H1 (cell line): Measurements from ENCODE around the gene SCP2. TPM values are rescaled to one million over a fixed set of nuclear protein-coding genes. Genes with fewer than 3 reads are reported as not detected.

Experiments used
- CTCF ChIA-PET: fragments of 300-600 bp; sonication (Branson Sonifier 250); formaldehyde crosslinking; loops from one replicate; lab custom pipeline; 2021; ENCODE audit not compliant: partially characterized antibody; lab: Charles Lee
- POLR2A ChIA-PET: fragments of 300-600 bp; sonication (Branson Sonifier 250); formaldehyde crosslinking; loops from one replicate; lab custom pipeline; 2021; ENCODE audit warnings: inconsistent platforms; ENCODE audit not compliant: partially characterized antibody; lab: Charles Lee
- DNase-seq, 2 experiments: peaks; one replicate each; pipeline versions ENCODE4 v3.0.0 to v3.0.0-alpha.2; 2010 to 2022; ENCODE audit warnings: low spot score in 2 of 2, low read depth in 1 of 2, mixed read lengths in 1 of 2
- FAIRE-seq: peaks from 2 replicates; lab custom pipeline; 2011; peaks lifted over from hg19 to GRCh38; lab: Jason Lieb, UNC
- H2AFZ ChIP-seq: 2 replicates; pipeline ENCODE4 v1.8.1; 2012; ENCODE audit warnings: low read length, inconsistent platforms
- H2AK5ac ChIP-seq: 2 replicates; pipeline ENCODE4 v1.6.1; 2013; ENCODE audit warnings: low read depth, low read length
- H2BK120ac ChIP-seq: replicated peaks from 2 replicates; pipeline ENCODE3; 2013; ENCODE audit warnings: low read depth, low read length, inconsistent platforms
- H2BK12ac ChIP-seq: 2 replicates; pipeline ENCODE4 v1.6.1; 2013; ENCODE audit warnings: low read depth, low read length
- H2BK15ac ChIP-seq: 2 replicates; pipeline ENCODE4 v1.6.1; 2013; ENCODE audit warnings: low read length
- H2BK20ac ChIP-seq: 2 replicates; pipeline ENCODE4 v1.6.1; 2013; ENCODE audit warnings: low read length
- H2BK5ac ChIP-seq: 2 replicates; pipeline ENCODE4 v1.6.1; 2013; ENCODE audit warnings: low read depth, low read length
- H3K14ac ChIP-seq: 2 replicates; pipeline ENCODE4 v1.6.1; 2013; ENCODE audit warnings: inconsistent platforms; ENCODE audit not compliant: insufficient read length
- H3K18ac ChIP-seq: 2 replicates; pipeline ENCODE4 v1.6.1; 2013; ENCODE audit warnings: low read length; ENCODE audit errors: extremely low read depth
- H3K23ac ChIP-seq: 2 replicates; pipeline ENCODE4 v1.6.1; 2013; ENCODE audit warnings: inconsistent platforms; ENCODE audit not compliant: insufficient read length
- H3K23me2 ChIP-seq: 2 replicates; pipeline ENCODE4 v1.6.1; 2013; ENCODE audit warnings: low read depth, low read length
- H3K27ac ChIP-seq: 2 replicates; pipeline ENCODE4 v1.6.1; 2011; ENCODE audit warnings: low read depth, low read length, inconsistent platforms
- H3K27me3 ChIP-seq, 4 experiments: replicated peaks in 1 of 4; 1 replicate in 1 of 4; 2 replicates in 3 of 4; pipeline versions ENCODE4 v1.6.1 to v1.8.1; 2011 to 2013; ENCODE audit warnings: low read length in 3 of 4, mild to moderate bottlenecking in 3 of 4, inconsistent platforms in 2 of 4, mixed read lengths in 2 of 4, moderate library complexity in 1 of 4; ENCODE audit not compliant: control insufficient read depth in 3 of 4, insufficient read depth in 3 of 4; ENCODE audit errors: extremely low read depth in 1 of 4
- H3K36me3 ChIP-seq, 4 experiments: 2 replicates each; pipeline versions ENCODE4 v1.6.1 to v1.8.1; 2011 to 2013; ENCODE audit warnings: mild to moderate bottlenecking in 4 of 4, low read length in 3 of 4, moderate library complexity in 2 of 4, control low read depth in 1 of 4, inconsistent platforms in 1 of 4; ENCODE audit not compliant: insufficient read depth in 4 of 4, control insufficient read depth in 2 of 4
- H3K4ac ChIP-seq: replicated peaks from 2 replicates; pipeline ENCODE3; 2013; ENCODE audit warnings: low read length, low read depth, mixed read lengths, inconsistent platforms; ENCODE audit not compliant: insufficient read length
- H3K4me1 ChIP-seq, 4 experiments: replicated peaks in 1 of 4; 1 replicate in 1 of 4; 2 replicates in 3 of 4; pipeline versions ENCODE4 v1.6.1 to v1.8.1; 2011 to 2013; ENCODE audit warnings: low read length in 3 of 4, inconsistent platforms in 2 of 4, mixed read lengths in 1 of 4; ENCODE audit not compliant: insufficient read depth in 4 of 4, control insufficient read depth in 3 of 4
- H3K4me2 ChIP-seq, 2 experiments: 2 replicates each; pipeline versions ENCODE4 v1.6.1 to v1.8.1; 2011 to 2013; ENCODE audit warnings: low read depth in 2 of 2, low read length in 2 of 2, control low read depth in 1 of 2, inconsistent platforms in 1 of 2, mild to moderate bottlenecking in 1 of 2; ENCODE audit not compliant: insufficient read depth in 1 of 2
- H3K4me3 ChIP-seq, 4 experiments: fragments of 200-600, 300-600 bp in 1 of 4; sonication (generic), shearing (Covaris generic), sonication (Bioruptor Twin) in 1 of 4; 2 replicates each; pipeline versions ENCODE4 v1.5.1 to v1.8.1; 2011 to 2016; ENCODE audit warnings: low read length in 4 of 4, low read depth in 3 of 4, control low read depth in 2 of 4, inconsistent platforms in 2 of 4, mild to moderate bottlenecking in 2 of 4, mixed read lengths in 1 of 4, moderate library complexity in 1 of 4; ENCODE audit not compliant: insufficient read depth in 2 of 4; ENCODE audit errors: extremely low read depth in 1 of 4
- H3K56ac ChIP-seq: replicated peaks from 2 replicates; pipeline ENCODE3; 2013; ENCODE audit warnings: low read depth, mild to moderate bottlenecking, mixed read lengths, low read length, inconsistent platforms; ENCODE audit not compliant: insufficient read length
- H3K79me1 ChIP-seq: 2 replicates; pipeline ENCODE4 v1.6.1; 2013; ENCODE audit warnings: low read depth, low read length, control low read depth
- H3K79me2 ChIP-seq, 2 experiments: 2 replicates each; pipeline versions ENCODE4 v1.6.1 to v1.8.1; 2012 to 2013; ENCODE audit warnings: low read length in 2 of 2, mild to moderate bottlenecking in 2 of 2, inconsistent platforms in 1 of 2; ENCODE audit not compliant: insufficient read depth in 2 of 2, control insufficient read depth in 1 of 2
- H3K9ac ChIP-seq, 4 experiments: replicated peaks in 1 of 4; 1 replicate in 1 of 4; 2 replicates in 3 of 4; pipeline versions ENCODE4 v1.6.1 to v1.8.1; 2011 to 2013; ENCODE audit warnings: low read depth in 3 of 4, low read length in 3 of 4, control low read depth in 2 of 4, mild to moderate bottlenecking in 2 of 4, moderate library complexity in 2 of 4, inconsistent platforms in 1 of 4; ENCODE audit errors: extremely low read depth in 1 of 4
- H3K9me3 ChIP-seq, 2 experiments: 2 replicates each; pipeline versions ENCODE4 v1.6.1 to v1.8.1; 2012 to 2013; ENCODE audit warnings: mild to moderate bottlenecking in 2 of 2, moderate library complexity in 2 of 2, control low read depth in 1 of 2, inconsistent platforms in 1 of 2, low read depth in 1 of 2, low read length in 1 of 2, mixed read lengths in 1 of 2; ENCODE audit not compliant: insufficient read depth in 2 of 2
- H4K20me1 ChIP-seq, 2 experiments: replicated peaks in 1 of 2; 2 replicates each; pipeline versions ENCODE3 to v1.8.1; 2011 to 2013; ENCODE audit warnings: inconsistent platforms in 2 of 2, low read length in 2 of 2, mild to moderate bottlenecking in 1 of 2; ENCODE audit not compliant: insufficient read depth in 2 of 2, control insufficient read depth in 1 of 2
- H4K5ac ChIP-seq: 2 replicates; pipeline ENCODE4 v1.6.1; 2013; ENCODE audit warnings: low read length, low read depth, mixed read lengths, inconsistent platforms; ENCODE audit not compliant: insufficient read length
- H4K8ac ChIP-seq: 2 replicates; pipeline ENCODE4 v1.8.0; 2013; ENCODE audit warnings: mild to moderate bottlenecking, moderate library complexity, low read length, inconsistent platforms; ENCODE audit not compliant: insufficient read depth; ENCODE audit errors: extremely low read depth
- H4K91ac ChIP-seq: replicated peaks from 2 replicates; pipeline ENCODE3; 2013; ENCODE audit warnings: low read length, mixed read lengths, inconsistent platforms; ENCODE audit not compliant: insufficient read length
- ASH2L ChIP-seq: fragments of 200-600, 300-600 bp; sonication (generic); IDR thresholded peaks from one replicate; pipeline ENCODE4 v1.7.1; 2017; ENCODE audit warnings: low read length
- RFX5 ChIP-seq: IDR thresholded peaks from 2 replicates; pipeline ENCODE4 v1.6.1; 2011; ENCODE audit warnings: low read depth, low read length, improper control_type of control experiment, borderline replicate concordance
- SIN3A ChIP-seq, 2 experiments: IDR thresholded peaks in 1 of 2; conservative IDR thresholded peaks in 1 of 2; 2 replicates each; pipeline ENCODE4 v1.6.1; 2011 to 2012; ENCODE audit warnings: low read length in 2 of 2, improper control_type of control experiment in 1 of 2, low read depth in 1 of 2, mild to moderate bottlenecking in 1 of 2
- WGBS, 2 experiments: shearing (Covaris generic) in 1 of 2; methylation state at CpG; one replicate each; pipeline versions ENCODE4 v1.1.6 to v1.1.7; 2013 to 2015; ENCODE audit warnings: low lambda C conversion rate in 2 of 2, mixed read lengths in 2 of 2, inconsistent platforms in 1 of 2, low coverage in 1 of 2, missing lambda C conversion rate in 1 of 2; ENCODE audit not compliant: insufficient replicate concordance in 2 of 2, insufficient coverage in 1 of 2, insufficient read length in 1 of 2; ENCODE audit errors: extremely low coverage in 1 of 2, missing lambda C conversion rate in 1 of 2; 5-methylcytosine and 5-hydroxymethylcytosine counted together
- polyA plus RNA-seq, 7 experiments: library from polyadenylated mRNA; depleted of rRNA in 3 of 7; stranded (reverse) in 5 of 7; unstranded in 2 of 7; fragments of >200 nt in 5 of 7; fragments of 200-250 nt in 2 of 7; gene quantifications; 1 replicate in 5 of 7; 2 replicates in 1 of 7; 4 replicates in 1 of 7; pipeline versions ENCODE4 v1.2.1 to v1.2.3, GENCODE V29; 2011 to 2013; ENCODE audit warnings: missing spikeins in 2 of 7, mixed read lengths in 2 of 7
- total RNA-seq: library from RNA; stranded (reverse); fragmentation: NEBNext Ultra II Directional; extraction: Animal tissue kit (Norgen Biotek cat#: 25700); gene quantifications from 2 replicates; pipeline ENCODE4 v1.2.1, GENCODE V29; 2021

SCP2 gene
- total and polyA plus RNA-seq, 2 of the 8 experiments (the other 6 are each of a cell fraction or from before 2014, with no cell fraction given), result 20.9 to 54.3 TPM

DNA sequence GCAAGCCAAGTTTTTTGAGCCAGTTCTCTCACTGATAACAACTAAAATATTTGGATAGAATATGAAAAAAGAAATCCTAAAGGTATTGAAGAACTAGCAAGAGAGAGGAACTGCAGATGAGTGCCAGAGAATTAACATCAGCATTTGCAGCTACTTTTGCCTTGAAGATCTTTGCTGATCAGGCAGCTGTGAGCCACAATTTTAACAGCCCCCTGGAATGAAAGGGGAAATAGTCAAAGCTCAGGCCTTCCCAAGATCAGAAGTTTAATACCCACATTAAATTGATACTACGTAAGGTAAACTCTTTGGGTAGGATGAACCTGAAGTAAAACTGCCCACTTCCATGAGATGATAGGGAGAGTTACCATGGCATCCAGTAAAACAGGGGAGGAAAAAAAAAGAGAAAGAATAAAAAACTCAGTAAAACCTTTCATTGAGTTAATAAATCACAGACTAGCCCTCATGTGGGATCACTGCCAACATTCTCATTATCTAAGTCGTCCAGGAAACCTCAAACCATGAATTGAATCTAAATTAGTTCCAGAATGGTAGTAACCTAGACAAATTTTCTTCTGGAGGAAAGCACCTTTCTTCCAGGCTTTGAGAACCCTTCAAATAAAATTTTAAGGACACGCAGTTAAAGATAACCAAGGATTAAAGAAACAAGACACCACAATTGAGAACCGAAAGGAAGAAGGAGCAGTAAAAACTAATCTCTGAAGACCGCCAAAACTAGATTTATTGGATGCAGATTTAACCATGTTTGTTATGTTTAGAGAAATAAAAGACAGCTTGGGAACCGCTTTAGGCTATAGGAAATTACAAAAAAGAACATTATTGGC, 28.3 kb downstream of the SCP2 start:
- H3K4me1 ChIP-seq, result no peaks in the 10 kb centered on the region
- no peak overlapping the region for H2AK5ac ChIP-seq
- no peak overlapping the region for H3K4me3 ChIP-seq
- H2BK120ac ChIP-seq, result no peak overlapping the region
- H4K91ac ChIP-seq, result no peak overlapping the region
- H2BK15ac ChIP-seq, result no peak overlapping the region
- no peak overlapping the region for H3K18ac ChIP-seq
- CTCF ChIA-PET, result no interaction called here
- no peak overlapping the region for H2BK12ac ChIP-seq
- H3K56ac ChIP-seq, result no peak overlapping the region
- H3K27ac ChIP-seq, result no peak overlapping the region
- H3K79me2 ChIP-seq, result no peaks in the 10 kb centered on the region
- no peak for DNase-seq
- no peak overlapping the region for H4K8ac ChIP-seq
- H3K14ac ChIP-seq, result no peak overlapping the region
- no peaks in the 10 kb centered on the region for H4K20me1 ChIP-seq
- H2BK5ac ChIP-seq, result no peak overlapping the region
- 90% methylated on average over 6 of the region's 6 CpGs; no CpG with 5 or more reads in 1 of the 2 experiments for WGBS, 2 experiments
- no peak overlapping the region for H3K23ac ChIP-seq
- POLR2A ChIA-PET, result no interaction called here
- H2AFZ ChIP-seq, result no peak overlapping the region
- FAIRE-seq, result no peak
- H3K27me3 ChIP-seq, result no peaks in the 10 kb centered on the region
- no peak overlapping the region for H4K5ac ChIP-seq
- no peaks in the 10 kb centered on the region for H3K79me1 ChIP-seq
- H3K4ac ChIP-seq, result no peak overlapping the region
- H2BK20ac ChIP-seq, result no peak overlapping the region
- no peaks in the 10 kb centered on the region for H3K9me3 ChIP-seq
- TF ChIP-seq SIN3A (conservative IDR thresholded peaks at IDR 0.05 in 1 of 2, IDR thresholded peaks at IDR 0.05 in 1 of 2; ENCODE audit: low read depth in 1 of 2, low read length in 2 of 2), result no peak
- TF ChIP-seq RFX5, result no peak
- no peak for TF ChIP-seq ASH2L
- TF ChIP-seq, all 59 proteins: peak for 0
- Histone ChIP-seq H3K36me3 (no peaks in the 10 kb centered on the region), H3K23me2 (no peaks in the 10 kb centered on the region), H3K9ac (no peak overlapping the region), H3K4me2 (no peak overlapping the region)
